AG10803 (cell line): Measurements from ENCODE around the gene AMN.
A peak's percentile ranks its signal among the peaks of the same experiment; 100 is the strongest.

Experiments
- DNase-seq: peaks from one replicate; pipeline ENCODE4 v3.0.0; 2010; ENCODE audit warnings: low read depth
- H3K4me3 ChIP-seq: 2 replicates; pipeline ENCODE4 v1.5.1; 2011; ENCODE audit warnings: mild to moderate bottlenecking, low read length, control low read depth
- CTCF ChIP-seq: conservative IDR thresholded peaks from 2 replicates; pipeline ENCODE4 v1.5.1; 2011; ENCODE audit warnings: mild to moderate bottlenecking, low read length, control low read depth, inconsistent platforms

Gene AMN

DNA sequence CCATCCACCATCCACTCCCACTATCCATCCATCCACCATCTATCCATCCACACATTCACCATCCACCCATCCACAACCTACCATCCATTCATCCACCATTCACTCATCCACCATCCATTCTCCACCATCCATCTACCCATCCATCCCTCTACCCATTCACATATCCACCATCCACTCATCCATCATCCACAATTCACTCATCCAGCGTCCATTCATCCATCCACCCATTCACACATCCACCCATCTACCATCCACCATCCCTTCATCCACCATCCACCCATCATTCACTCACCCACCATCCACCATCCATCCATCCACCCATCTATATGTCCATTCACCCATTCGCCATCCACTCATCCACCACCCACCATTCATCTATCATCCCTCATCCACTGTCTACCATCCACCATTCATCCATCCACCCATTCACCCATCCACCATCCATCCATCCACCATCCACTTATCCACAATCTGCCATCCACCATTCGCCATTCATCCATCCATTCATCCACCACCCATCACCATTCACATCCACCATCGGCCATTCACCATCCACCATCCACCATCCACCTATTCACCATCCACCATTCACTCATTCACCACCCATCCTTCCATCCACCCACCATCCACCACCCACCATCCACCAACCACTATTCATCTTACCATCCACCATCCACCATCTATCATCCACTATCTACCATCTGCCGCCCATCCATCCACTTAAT, 2.0 kb upstream of the AMN start:
- DNase-seq, result no peak
- H3K4me3 ChIP-seq, result no peak overlapping the region
- TF ChIP-seq CTCF, result no peak

GRCh38 chr14:102920998-102921304, 1.5 kb upstream of the AMN start:
- no peak for DNase-seq
- no peak overlapping the region for H3K4me3 ChIP-seq
- no peak for TF ChIP-seq CTCF

GRCh38 chr14:102923201-102923924, 900 bp downstream of the AMN start:
- no peak for DNase-seq
- no peak for TF ChIP-seq CTCF
- peak overlapping the region; percentile 17; the same call in 1 of the 2 replicates for H3K4me3 ChIP-seq

DNA sequence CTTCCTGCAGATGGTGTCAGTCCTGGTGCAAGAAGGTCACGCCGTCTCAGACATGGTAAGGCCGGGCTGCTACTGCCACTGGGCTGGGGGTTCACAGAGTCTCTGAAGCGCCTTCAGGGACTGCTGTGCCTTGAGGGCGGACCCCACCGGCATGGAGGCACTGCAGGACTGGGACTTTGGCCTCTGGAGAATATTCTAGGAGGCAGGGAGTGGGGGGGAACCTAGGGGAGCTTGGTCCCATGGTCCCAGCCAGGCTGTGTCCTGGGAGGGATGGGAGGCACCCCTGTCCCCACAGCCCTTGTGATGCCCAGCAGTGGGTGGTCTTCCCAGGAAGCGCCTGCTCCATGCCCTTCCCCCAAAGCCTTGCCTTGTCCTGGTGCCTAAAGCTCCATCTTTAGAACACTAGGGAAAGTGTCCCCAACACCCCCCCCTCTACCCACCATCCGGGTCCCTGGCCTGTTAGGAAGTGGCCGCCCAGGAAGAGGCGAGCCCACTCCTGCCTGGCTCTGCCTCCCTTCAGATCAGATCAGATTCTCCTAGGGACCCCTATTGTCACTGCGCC, 1.5 kb downstream of the AMN start:
- H3K4me3 ChIP-seq, result no peak overlapping the region
- DNase-seq, result no peak
- no peak for TF ChIP-seq CTCF

- H3K4me3 ChIP-seq, result no peak overlapping the region
- no peak for DNase-seq
- peak; percentile 14; the same call in 1 of the 2 replicates for TF ChIP-seq CTCF
Measured at GRCh38 chr14:102924632-102925588, 2.4 kb downstream of the AMN start.

DNA sequence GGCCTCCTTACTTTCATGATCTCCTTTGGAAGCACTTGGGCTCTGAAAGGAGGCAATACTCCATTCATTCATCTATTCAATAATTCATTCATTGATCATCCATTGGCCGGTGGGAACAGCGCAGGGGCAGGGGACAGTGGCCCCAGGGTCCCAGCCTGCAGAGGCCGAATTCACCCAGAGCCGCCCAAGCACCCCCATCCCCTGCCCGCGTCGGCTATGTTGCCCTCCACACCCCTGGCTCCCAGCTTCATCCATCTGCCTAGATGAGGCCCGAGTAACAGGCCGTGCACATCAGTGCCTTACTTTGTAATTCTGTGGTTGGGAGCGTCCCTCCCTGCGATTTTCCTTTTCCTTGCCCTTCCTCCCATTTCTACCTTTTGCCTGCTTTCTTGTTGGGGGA, 3.2 kb downstream of the AMN start:
- no peak for TF ChIP-seq CTCF
- DNase-seq, result no peak
- H3K4me3 ChIP-seq, result no peak overlapping the region
